ENCODE data around the gene SPOP. TPM values are rescaled to one million over a fixed set of nuclear protein-coding genes. Genes with fewer than 3 reads are reported as not detected.

The SPOP gene
- total RNA-seq, 1 donor from 2014 or later, result 62.9 TPM

DNA sequence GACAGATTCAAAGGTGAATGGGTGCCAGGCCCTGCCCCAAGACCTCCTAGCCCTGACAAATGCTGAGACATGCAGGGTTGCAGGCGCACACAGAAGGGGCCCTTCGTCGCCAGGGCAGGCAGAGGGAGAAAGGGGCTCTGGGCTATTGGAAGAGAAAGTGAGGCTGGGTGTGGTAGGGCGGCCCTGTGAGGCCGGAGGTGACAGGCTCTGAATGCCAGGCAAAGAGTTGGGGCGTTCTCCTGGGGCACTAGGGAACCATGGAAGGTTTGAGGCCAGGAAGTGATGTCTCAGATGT is 128.6 kb downstream of the SPOP start:
- Mint-ChIP-seq H3K4me1 (ENCODE audit: low read depth) (peaks cover 21% of the 10 kb centered on the region), H3K9me3 (ENCODE audit: low read depth) (no peaks in the 10 kb centered on the region), H3K36me3 (ENCODE audit: low read depth) (no peaks in the 10 kb centered on the region), H3K27me3 (ENCODE audit: low read depth) (peaks cover 5% of the 10 kb centered on the region), H3K4me3 (ENCODE audit: unreplicated experiment) (no peak overlapping the region), H3K27ac (ENCODE audit: unreplicated experiment) (no peak overlapping the region)
- TF ChIP-seq, protein P1, sequence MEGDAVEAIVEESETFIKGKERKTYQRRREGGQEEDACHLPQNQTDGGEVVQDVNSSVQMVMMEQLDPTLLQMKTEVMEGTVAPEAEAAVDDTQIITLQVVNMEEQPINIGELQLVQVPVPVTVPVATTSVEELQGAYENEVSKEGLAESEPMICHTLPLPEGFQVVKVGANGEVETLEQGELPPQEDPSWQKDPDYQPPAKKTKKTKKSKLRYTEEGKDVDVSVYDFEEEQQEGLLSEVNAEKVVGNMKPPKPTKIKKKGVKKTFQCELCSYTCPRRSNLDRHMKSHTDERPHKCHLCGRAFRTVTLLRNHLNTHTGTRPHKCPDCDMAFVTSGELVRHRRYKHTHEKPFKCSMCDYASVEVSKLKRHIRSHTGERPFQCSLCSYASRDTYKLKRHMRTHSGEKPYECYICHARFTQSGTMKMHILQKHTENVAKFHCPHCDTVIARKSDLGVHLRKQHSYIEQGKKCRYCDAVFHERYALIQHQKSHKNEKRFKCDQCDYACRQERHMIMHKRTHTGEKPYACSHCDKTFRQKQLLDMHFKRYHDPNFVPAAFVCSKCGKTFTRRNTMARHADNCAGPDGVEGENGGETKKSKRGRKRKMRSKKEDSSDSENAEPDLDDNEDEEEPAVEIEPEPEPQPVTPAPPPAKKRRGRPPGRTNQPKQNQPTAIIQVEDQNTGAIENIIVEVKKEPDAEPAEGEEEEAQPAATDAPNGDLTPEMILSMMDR (IDR thresholded peaks at IDR 0.05), result no peak
- no peak for DNase-seq (ENCODE audit: low spot score)

Other genes starting within 250 kb of the SPOP start
- gene NGFR, start 182.8 kb downstream of the SPOP start, total RNA-seq, result 1.7 to 4.4 TPM (median 1.8 TPM) in 3 replicates
- gene NXPH3, start 102.2 kb downstream of the SPOP start, total RNA-seq, result 4.2 to 4.7 TPM (median 4.5 TPM) in 3 replicates
- 45.2 to 62.8 TPM (median 45.3 TPM) in 3 replicates for gene SLC35B1, start 29.9 kb upstream of the SPOP start, total RNA-seq
- 3.1 to 3.4 TPM (median 3.3 TPM) in 3 replicates for gene FAM117A, start 86.0 kb upstream of the SPOP start, total RNA-seq
- 32.0 to 42.8 TPM (median 33.1 TPM) in 3 replicates for gene KAT7, start 110.6 kb upstream of the SPOP start, total RNA-seq
- not detected in 3 replicates for gene TAC4, start 170.0 kb upstream of the SPOP start, total RNA-seq

Measured in chondrocyte (in vitro differentiated cells).